ENCODE results near the gene HDDC2. TPM values are rescaled to one million over a fixed set of nuclear protein-coding genes. Genes with fewer than 3 reads are reported as not detected.

Gene HDDC2
- total and polyA plus RNA-seq, 4 donors, result 34.6 to 72.3 (median 58.5) TPM

DNA sequence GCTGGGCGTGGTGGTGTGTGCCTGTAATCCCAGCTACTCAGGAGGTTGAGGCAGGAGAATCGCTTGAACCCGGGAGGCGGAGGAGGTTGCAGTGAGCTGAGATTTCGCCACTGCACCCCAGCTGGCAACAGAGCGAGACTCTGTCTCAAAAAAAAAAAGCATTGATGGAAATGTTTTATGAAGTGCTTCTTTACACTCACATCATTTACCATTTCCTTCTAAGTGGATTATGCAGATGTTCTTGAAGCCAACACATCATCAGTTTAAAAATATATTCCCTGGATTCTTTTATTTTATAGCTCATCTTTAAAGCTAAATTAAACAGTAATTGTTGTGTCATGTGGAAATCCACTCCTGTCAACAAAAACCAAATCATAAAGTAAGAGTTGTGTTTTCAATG, 35.9 kb upstream of the HDDC2 start:
- 84 to 89% methylated on average over 6 of the region's 6 CpGs for WGBS, 2 donors
- no peaks in the 10 kb centered on the region for H3K9me3 ChIP-seq (ENCODE audit: control insufficient read depth in 4 of 4, insufficient read depth in 3 of 4, low read length in 3 of 4)
- no peak overlapping the region for H3K4me3 ChIP-seq
- no peaks in the 10 kb centered on the region for H3K36me3 ChIP-seq (ENCODE audit: control insufficient read depth in 4 of 4, insufficient read depth in 4 of 4, low read length in 4 of 4)
- TF ChIP-seq, protein P1, sequence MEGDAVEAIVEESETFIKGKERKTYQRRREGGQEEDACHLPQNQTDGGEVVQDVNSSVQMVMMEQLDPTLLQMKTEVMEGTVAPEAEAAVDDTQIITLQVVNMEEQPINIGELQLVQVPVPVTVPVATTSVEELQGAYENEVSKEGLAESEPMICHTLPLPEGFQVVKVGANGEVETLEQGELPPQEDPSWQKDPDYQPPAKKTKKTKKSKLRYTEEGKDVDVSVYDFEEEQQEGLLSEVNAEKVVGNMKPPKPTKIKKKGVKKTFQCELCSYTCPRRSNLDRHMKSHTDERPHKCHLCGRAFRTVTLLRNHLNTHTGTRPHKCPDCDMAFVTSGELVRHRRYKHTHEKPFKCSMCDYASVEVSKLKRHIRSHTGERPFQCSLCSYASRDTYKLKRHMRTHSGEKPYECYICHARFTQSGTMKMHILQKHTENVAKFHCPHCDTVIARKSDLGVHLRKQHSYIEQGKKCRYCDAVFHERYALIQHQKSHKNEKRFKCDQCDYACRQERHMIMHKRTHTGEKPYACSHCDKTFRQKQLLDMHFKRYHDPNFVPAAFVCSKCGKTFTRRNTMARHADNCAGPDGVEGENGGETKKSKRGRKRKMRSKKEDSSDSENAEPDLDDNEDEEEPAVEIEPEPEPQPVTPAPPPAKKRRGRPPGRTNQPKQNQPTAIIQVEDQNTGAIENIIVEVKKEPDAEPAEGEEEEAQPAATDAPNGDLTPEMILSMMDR (IDR thresholded peaks at IDR 0.05; ENCODE audit: control extremely low read depth, extremely low read depth), result no peak
- peaks cover 0 to 9% (median 2%) of the 10 kb centered on the region in 5 donors for H3K4me1 ChIP-seq (ENCODE audit: control insufficient read depth in 5 of 5, insufficient read depth in 5 of 5, low read length in 5 of 5)
- no peak overlapping the region for H3K9ac ChIP-seq (ENCODE audit: insufficient read depth in 1 of 2, low read length in 2 of 2)
- DNase-seq (peak; percentile 19 to 80 (median 66)), ATAC-seq (ENCODE audit: insufficient read depth, low FRiP score) (no peak)
- H3K27ac ChIP-seq (ENCODE audit: low read depth in 1 of 2, low read length in 1 of 2), result no peak overlapping the region
- H3K27me3 ChIP-seq (ENCODE audit: control insufficient read depth in 3 of 3, insufficient read depth in 3 of 3, low read length in 2 of 3), result peaks cover 0 to 3% (median 0%) of the 10 kb centered on the region in 3 donors

DNA sequence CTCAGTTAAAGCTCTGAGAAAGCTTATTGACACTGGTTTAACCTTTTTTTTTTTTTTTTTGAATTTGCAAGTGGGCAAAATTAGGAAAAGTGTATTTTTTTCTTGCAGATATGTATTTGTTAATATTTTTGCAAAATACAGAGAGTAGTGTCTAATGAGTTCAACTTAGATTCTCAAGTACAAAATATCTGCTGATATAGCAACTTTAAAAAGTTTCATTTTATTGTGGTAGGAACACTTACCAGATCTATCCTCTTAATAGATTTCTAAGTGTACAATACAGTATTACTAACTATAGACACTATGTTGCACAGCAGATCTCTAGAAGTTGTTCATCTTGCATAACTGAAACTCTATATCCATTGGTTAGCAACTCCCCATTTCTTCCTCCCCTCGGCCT, 30.9 kb upstream of the HDDC2 start:
- Histone ChIP-seq H3K9me3 (ENCODE audit: control insufficient read depth in 4 of 4, insufficient read depth in 3 of 4, low read length in 3 of 4) (no peaks in the 10 kb centered on the region), H3K36me3 (ENCODE audit: control insufficient read depth in 4 of 4, insufficient read depth in 4 of 4, low read length in 4 of 4) (no peaks in the 10 kb centered on the region), H3K4me3 (no peak overlapping the region), H3K27ac (ENCODE audit: low read depth in 1 of 2, low read length in 1 of 2) (no peak overlapping the region), H3K27me3 (ENCODE audit: control insufficient read depth in 3 of 3, insufficient read depth in 3 of 3, low read length in 2 of 3) (peaks cover 0 to 5% (median 3%) of the 10 kb centered on the region in 3 donors), H3K9ac (ENCODE audit: insufficient read depth in 1 of 2, low read length in 2 of 2) (no peak overlapping the region), H3K4me1 (ENCODE audit: control insufficient read depth in 5 of 5, insufficient read depth in 5 of 5, low read length in 5 of 5) (no peaks in the 10 kb centered on the region)
- DNase-seq (no peak), ATAC-seq (ENCODE audit: insufficient read depth, low FRiP score) (no peak)
- WGBS, 2 donors, result 95 to 96% methylated on average over 1 of the region's 1 CpG
- TF ChIP-seq, protein P1 (IDR thresholded peaks at IDR 0.05; ENCODE audit: control extremely low read depth, extremely low read depth), result no peak

- Histone ChIP-seq H3K4me1 (ENCODE audit: control insufficient read depth in 5 of 5, insufficient read depth in 5 of 5, low read length in 5 of 5) (no peaks in the 10 kb centered on the region), H3K27me3 (ENCODE audit: control insufficient read depth in 3 of 3, insufficient read depth in 3 of 3, low read length in 2 of 3) (peaks cover 0 to 5% (median 0%) of the 10 kb centered on the region in 3 donors), H3K4me3 (no peak overlapping the region), H3K27ac (ENCODE audit: low read depth in 1 of 2, low read length in 1 of 2) (no peak overlapping the region), H3K9me3 (ENCODE audit: control insufficient read depth in 4 of 4, insufficient read depth in 3 of 4, low read length in 3 of 4) (no peaks in the 10 kb centered on the region), H3K9ac (ENCODE audit: insufficient read depth in 1 of 2, low read length in 2 of 2) (no peak overlapping the region), H3K36me3 (ENCODE audit: control insufficient read depth in 4 of 4, insufficient read depth in 4 of 4, low read length in 4 of 4) (no peaks in the 10 kb centered on the region)
- 58 to 78% methylated on average over 2 of the region's 2 CpGs for WGBS, 2 donors
- DNase-seq, result no peak
- no peak for ATAC-seq (ENCODE audit: insufficient read depth, low FRiP score)
- TF ChIP-seq, protein P1 (IDR thresholded peaks at IDR 0.05; ENCODE audit: control extremely low read depth, extremely low read depth), result no peak
These were observed 23.8 kb upstream of the HDDC2 start for GRCh38 chr6:125325586-125325985.

DNA sequence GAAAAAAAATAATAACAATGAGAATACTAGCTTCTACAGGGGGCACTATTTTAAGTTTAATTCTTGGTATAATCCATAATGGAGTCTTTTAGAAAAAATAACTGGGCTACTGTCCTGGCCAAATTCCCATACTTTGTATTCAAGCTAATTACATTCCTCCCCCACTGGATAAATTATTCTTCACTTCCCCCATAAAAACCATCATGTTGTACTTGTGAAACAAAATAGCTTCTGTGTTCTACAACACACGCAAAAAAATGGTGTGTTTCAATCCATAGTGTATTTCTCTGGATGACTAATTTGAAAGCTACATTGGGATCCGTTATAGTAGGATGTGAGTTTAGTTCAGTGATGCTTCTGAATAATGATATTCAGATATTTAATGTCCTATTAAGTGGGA, 21.6 kb upstream of the HDDC2 start:
- 96 to 99% methylated on average over 2 of the region's 2 CpGs for WGBS, 2 donors
- ATAC-seq (ENCODE audit: insufficient read depth, low FRiP score) (no peak), DNase-seq (no peak)
- no peaks in the 10 kb centered on the region for H3K9me3 ChIP-seq (ENCODE audit: control insufficient read depth in 4 of 4, insufficient read depth in 3 of 4, low read length in 3 of 4)
- H3K36me3 ChIP-seq (ENCODE audit: control insufficient read depth in 4 of 4, insufficient read depth in 4 of 4, low read length in 4 of 4), result no peaks in the 10 kb centered on the region
- no peak overlapping the region for H3K4me3 ChIP-seq
- TF ChIP-seq, protein P1 (IDR thresholded peaks at IDR 0.05; ENCODE audit: control extremely low read depth, extremely low read depth), result no peak
- no peaks in the 10 kb centered on the region for H3K4me1 ChIP-seq (ENCODE audit: control insufficient read depth in 5 of 5, insufficient read depth in 5 of 5, low read length in 5 of 5)
- H3K27me3 ChIP-seq (ENCODE audit: control insufficient read depth in 3 of 3, insufficient read depth in 3 of 3, low read length in 2 of 3), result peaks cover 0 to 2% (median 0%) of the 10 kb centered on the region in 3 donors
- no peak overlapping the region for H3K27ac ChIP-seq (ENCODE audit: low read depth in 1 of 2, low read length in 1 of 2)
- no peak overlapping the region for H3K9ac ChIP-seq (ENCODE audit: insufficient read depth in 1 of 2, low read length in 2 of 2)
